Central memory CD8-positive, alpha-beta T cell (primary cell): Measurements from ENCODE around the gene TMEM164.

Experiments
- ATAC-seq: fragments of 150-1000 bp; cut with Tn5 transposase; replicated peaks from 2 replicates; pipeline ENCODE4 v1.10.0; 2022; ENCODE audit warnings: mild to moderate bottlenecking, moderate FRiP score, moderate number of reproducible peaks; ENCODE audit not compliant: poor library complexity, severe bottlenecking; ENCODE audit errors: extremely low read depth
- DNase-seq, 2 donors: peaks; one replicate each; pipeline ENCODE4 v3.0.0; 2021; ENCODE audit warnings: low spot score in 2 of 2
- H3K27ac Mint-ChIP-seq: one replicate; pipeline ENCODE4 v1.8.0; 2022; ENCODE audit warnings: low read depth, mild to moderate bottlenecking, moderate library complexity, mixed read lengths
- H3K27me3 Mint-ChIP-seq: one replicate; pipeline ENCODE4 v1.8.0; 2022; ENCODE audit warnings: mixed read lengths
- H3K36me3 Mint-ChIP-seq: one replicate; pipeline ENCODE4 v1.8.0; 2022; ENCODE audit warnings: mild to moderate bottlenecking, moderate library complexity, mixed read lengths; ENCODE audit not compliant: insufficient read depth
- H3K4me1 Mint-ChIP-seq: one replicate; pipeline ENCODE4 v1.8.0; 2022; ENCODE audit warnings: mixed read lengths
- H3K4me3 Mint-ChIP-seq: one replicate; pipeline ENCODE4 v1.8.0; 2022; ENCODE audit warnings: mild to moderate bottlenecking, moderate library complexity, mixed read lengths
- H3K9me3 Mint-ChIP-seq: one replicate; pipeline ENCODE4 v1.8.0; 2022; ENCODE audit warnings: mixed read lengths

Gene TMEM164

DNA sequence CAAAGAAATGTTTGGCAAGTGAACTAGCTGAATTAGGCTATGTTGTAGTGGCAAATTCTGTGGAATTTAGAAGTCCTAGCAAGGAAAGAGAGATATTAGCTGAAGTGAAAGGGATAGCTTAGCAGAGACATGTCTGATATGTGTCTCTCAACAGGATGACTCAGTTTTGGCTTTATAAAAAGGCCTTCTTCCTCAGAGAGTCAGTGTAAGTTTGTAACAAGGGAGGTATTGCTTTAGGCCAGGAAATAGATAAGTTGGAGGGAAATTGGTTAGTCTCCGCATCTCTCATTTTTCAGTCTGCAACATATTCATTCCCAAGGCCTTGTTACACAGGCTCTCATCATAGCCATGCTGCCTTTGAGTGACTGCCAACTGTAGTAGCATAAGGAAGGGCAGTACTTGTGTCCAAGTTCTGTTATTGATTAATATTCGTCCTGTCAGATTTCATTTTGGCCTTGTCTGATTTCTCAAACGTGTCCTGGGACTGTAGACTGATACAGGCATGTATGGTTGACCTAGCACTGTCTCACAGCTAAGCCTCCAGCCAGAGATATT lies 4.0 kb downstream of the TMEM164 start:
- Mint-ChIP-seq H3K4me1 (peaks cover 50% of the 10 kb centered on the region), H3K27me3 (no peaks in the 10 kb centered on the region), H3K9me3 (no peaks in the 10 kb centered on the region), H3K27ac (no peak overlapping the region), H3K36me3 (peaks cover 16% of the 10 kb centered on the region), H3K4me3 (no peak overlapping the region)
- no peak for ATAC-seq
- no peak for DNase-seq

DNA sequence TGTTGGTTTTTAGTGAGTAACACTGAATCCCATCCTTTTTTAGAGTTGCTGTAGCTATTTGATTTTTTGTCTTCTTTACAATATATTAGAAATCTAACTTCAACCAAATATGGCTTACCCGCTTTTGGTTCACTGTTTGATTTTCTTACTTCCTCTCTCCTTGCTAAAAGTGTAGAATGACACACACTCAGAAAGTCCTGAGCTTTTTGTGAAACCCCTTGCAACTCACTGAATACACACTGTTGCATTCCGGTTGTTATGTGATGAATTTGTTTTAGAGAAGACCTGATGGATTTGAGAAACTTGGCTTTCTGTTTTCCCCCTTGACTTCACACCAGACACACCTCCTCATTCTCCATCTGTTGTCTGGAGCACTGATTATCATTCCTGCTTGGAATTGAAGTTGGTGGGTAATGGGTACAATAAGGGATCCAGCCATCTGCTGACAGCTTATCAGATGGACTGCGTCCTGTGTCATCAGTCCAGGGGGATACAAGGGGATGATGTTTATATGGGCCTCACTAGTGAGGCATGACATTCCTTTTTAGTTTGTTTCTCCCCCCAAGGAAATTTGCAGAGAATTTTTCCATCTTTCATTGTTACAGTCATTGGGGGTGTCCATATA lies 5.2 kb downstream of the TMEM164 start:
- Mint-ChIP-seq H3K4me1 (peaks cover 58% of the 10 kb centered on the region), H3K27me3 (no peaks in the 10 kb centered on the region), H3K9me3 (no peaks in the 10 kb centered on the region), H3K4me3 (no peak overlapping the region), H3K27ac (no peak overlapping the region), H3K36me3 (peaks cover 11% of the 10 kb centered on the region)
- ATAC-seq (no peak), DNase-seq (no peak)

DNA sequence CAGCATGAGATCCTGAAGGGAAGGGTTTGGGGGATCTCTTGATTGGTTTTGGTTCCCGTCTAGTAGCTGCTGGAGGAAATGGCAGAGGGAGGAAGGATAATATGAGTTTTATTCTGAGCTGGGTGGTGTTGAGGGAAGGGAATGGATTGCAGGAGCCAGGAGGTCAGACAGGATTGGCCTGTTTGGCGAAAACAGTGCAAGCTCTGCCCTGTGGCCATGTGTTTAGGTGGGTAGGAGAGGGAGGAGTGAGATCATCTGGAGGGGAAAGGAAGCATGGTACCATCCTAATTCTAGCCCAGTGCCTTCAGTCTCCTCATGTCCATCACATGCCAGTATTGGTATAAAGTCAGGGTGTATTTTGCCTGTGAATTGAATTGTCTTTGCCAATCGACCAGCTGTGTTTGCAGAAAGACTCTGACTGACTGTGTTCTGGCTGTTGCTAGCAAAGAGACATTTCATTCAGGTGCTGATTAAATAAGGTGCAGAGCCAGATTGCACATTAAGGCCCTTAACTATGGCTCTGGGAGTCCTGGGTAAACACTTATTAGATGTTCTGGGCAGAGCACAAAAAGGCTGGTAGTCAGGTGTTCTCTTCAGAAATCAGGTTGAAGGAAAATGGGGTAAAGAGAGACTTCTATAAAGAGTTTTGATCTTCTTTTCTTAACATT lies 10.0 kb downstream of the TMEM164 start:
- no peak for DNase-seq
- Mint-ChIP-seq H3K36me3 (peaks cover 19% of the 10 kb centered on the region), H3K4me3 (no peak overlapping the region), H3K9me3 (no peaks in the 10 kb centered on the region), H3K27me3 (no peaks in the 10 kb centered on the region), H3K27ac (no peak overlapping the region), H3K4me1 (peaks cover 34% of the 10 kb centered on the region)
- ATAC-seq = no peak

DNA sequence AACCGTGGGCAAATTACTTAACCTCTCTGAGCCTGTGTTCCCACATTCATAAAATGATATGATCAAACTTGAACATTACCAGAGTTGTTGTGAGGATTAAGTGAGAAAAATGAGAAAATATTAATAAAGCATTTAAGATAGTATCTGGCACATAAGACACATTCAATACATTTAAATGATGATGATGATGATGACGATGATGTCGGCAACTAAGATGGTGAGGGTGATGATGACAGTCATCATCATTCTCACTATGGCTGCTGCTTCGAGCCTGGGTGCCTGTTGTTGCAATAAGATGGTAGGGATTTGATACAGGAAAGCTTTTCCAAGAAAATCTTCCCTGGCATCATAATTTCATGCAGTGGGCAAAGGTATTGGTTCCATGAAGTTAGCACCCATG lies 11.1 kb downstream of the TMEM164 start:
- H3K4me1 Mint-ChIP-seq = peaks cover 30% of the 10 kb centered on the region

DNA sequence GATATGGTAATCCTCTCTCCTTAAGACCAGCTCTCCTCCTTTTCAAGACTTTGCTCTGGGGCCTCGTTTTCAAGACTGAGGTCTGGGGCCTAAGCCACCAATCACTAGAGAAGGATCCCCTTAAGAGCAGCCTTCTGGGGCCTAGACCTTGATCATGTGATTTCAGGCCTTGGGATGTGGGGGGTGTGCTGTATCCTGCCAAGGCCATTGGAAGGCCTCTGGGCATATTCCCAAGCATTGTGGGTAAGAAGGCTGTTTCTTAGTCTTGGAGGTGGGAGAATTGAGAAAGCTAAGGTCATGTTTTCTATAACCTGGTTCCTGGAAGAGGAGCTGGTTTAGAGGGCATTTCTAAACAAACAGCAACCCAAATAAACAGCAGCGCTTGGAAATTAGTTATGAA lies 12.1 kb downstream of the TMEM164 start:
- H3K27ac Mint-ChIP-seq = no peak overlapping the region
- no peak overlapping the region for H3K4me3 Mint-ChIP-seq
- H3K4me1 Mint-ChIP-seq = peaks cover 23% of the 10 kb centered on the region
- no peaks in the 10 kb centered on the region for H3K27me3 Mint-ChIP-seq
- ATAC-seq (no peak), DNase-seq (no peak)
- H3K9me3 Mint-ChIP-seq = no peaks in the 10 kb centered on the region
- peaks cover 14% of the 10 kb centered on the region for H3K36me3 Mint-ChIP-seq

More for the DNA sequence above, 11.1 kb downstream of the TMEM164 start:
- Mint-ChIP-seq H3K27ac (no peak overlapping the region), H3K27me3 (no peaks in the 10 kb centered on the region), H3K9me3 (no peaks in the 10 kb centered on the region), H3K4me3 (no peak overlapping the region), H3K36me3 (peaks cover 17% of the 10 kb centered on the region)
- no peak for ATAC-seq
- DNase-seq = no peak

DNA sequence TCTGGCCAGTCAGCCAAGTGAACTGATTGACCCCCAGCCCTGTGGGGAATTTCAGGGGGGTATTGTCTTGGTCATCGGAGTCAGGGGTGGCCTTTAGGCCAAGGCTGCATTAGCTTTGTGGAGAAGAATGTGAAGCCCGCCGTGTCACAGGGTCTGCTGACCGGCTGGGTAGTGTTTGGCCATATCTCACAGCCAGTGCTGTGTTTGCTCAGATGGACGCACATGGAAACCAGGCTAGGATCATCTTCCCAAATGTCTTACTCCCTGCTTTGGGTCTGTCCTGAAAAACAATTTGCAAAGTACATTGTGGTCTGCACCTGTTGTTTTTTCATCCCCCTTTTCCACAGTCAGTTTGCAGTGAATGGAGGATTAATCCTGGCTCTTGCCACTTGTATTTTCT lies 13.0 kb downstream of the TMEM164 start:
- no peak overlapping the region for H3K4me3 Mint-ChIP-seq
- no peaks in the 10 kb centered on the region for H3K27me3 Mint-ChIP-seq
- H3K27ac Mint-ChIP-seq = no peak overlapping the region
- peaks cover 23% of the 10 kb centered on the region for H3K4me1 Mint-ChIP-seq
- ATAC-seq = no peak
- peaks cover 10% of the 10 kb centered on the region for H3K36me3 Mint-ChIP-seq
- no peak for DNase-seq
- H3K9me3 Mint-ChIP-seq = no peaks in the 10 kb centered on the region

DNA sequence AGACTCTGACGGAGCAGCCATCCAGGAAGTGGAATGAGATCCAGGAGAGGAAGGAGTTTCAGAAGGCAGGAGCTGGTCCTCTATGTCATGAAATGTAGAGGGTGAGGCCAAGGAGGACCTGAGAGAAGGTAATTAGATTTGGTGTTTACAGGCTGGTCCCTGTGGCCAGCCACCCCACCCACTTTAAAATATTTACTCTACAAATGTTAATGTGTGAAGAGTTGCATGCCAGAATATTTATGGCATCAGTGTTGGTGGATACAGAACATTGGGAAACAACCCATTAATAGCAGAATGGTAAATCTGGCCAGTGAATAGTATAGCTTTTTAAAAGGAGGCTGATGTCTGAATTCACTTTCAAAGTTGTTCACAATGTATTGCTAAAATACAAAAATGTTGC lies 17.6 kb downstream of the TMEM164 start:
- no peak overlapping the region for H3K4me3 Mint-ChIP-seq
- DNase-seq (no peak), ATAC-seq (no peak)
- H3K4me1 Mint-ChIP-seq = peaks cover 1% of the 10 kb centered on the region
- no peaks in the 10 kb centered on the region for H3K9me3 Mint-ChIP-seq
- H3K27me3 Mint-ChIP-seq = no peaks in the 10 kb centered on the region
- H3K36me3 Mint-ChIP-seq = peaks cover 6% of the 10 kb centered on the region
- no peak overlapping the region for H3K27ac Mint-ChIP-seq

DNA sequence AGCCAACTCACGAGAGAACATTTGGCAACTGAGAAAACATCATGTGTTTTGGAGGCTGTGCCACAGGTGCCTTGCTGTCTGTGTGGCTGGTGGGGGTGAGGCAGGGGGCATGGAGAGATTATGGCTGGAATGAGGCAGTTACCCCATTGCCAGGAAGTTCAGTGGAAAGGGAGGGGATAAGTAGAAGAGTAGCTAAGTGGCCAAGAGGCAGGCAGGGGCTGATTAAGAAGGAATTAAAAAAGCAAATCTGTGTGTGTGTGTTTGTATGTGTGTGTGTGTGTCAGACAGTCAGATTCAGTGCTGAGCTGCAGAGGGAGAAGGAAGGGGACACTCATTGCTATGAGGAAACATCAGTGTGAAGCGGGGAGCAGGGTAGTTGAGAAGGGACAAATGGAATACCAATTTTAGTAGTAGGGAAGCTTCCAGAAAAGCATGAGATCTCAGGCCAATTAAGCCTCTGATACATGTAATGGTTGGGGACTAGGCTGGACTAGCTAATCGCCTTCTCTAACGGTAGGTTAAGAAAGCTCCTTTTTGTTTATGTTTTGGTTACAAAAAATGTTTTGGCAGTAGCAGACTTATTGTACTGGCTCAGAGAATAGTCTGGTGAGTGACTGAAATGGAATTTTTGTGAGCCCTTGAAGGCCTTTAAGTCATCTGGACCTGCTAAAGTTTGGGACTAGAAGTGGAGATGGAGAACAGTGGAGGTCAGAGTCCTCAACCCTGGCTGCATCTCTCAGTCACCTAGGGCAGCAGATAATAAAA lies 18.5 kb downstream of the TMEM164 start:
- Mint-ChIP-seq H3K27me3 (no peaks in the 10 kb centered on the region), H3K9me3 (no peaks in the 10 kb centered on the region), H3K4me1 (peaks cover 6% of the 10 kb centered on the region), H3K27ac (no peak overlapping the region), H3K4me3 (no peak overlapping the region), H3K36me3 (peaks cover 9% of the 10 kb centered on the region)
- DNase-seq (no peak), ATAC-seq (no peak)

DNA sequence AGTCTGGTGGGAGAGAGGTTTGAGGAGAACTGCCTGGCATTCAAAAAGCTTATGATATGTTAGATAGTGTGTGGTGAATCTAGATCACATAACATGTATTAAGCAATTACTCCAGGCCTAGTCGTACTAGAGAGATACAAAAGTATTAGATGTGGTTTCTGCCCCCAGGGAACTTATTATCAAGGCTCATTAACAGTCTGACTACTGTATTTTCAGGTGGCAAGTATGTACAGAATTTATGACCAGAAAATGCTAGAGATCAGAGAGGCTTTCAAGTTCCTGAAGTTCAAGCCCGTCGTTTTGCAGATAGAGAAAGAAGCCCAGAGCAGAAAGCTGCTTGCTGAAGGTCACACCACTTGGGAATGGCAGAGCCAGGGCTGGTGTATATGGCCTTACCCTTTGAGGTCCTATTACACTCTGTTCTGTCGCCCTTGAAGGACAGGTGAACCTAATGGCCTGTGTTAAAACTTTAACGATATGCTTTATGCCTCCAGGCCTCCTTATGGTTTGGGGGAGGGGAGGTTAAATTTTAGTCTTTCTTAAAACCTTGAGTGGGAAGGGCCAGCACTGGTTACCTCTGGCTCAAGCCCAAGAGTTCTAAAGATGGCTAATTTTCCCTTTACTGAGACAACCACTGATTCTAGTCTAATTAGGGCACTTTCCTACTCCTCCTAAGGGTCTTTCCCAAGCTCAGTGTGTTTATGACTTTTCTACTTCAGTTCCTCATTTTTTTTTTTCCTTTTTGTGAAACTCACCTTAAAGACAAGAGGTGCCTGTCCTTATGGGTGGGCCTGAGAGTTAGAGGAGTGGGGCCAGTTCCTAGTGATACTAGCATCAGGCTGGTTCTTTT lies 19.9 kb downstream of the TMEM164 start:
- DNase-seq = no peak
- H3K36me3 Mint-ChIP-seq = peaks cover 9% of the 10 kb centered on the region
- no peaks in the 10 kb centered on the region for H3K27me3 Mint-ChIP-seq
- peaks cover 6% of the 10 kb centered on the region for H3K4me1 Mint-ChIP-seq
- no peak overlapping the region for H3K27ac Mint-ChIP-seq
- H3K4me3 Mint-ChIP-seq = no peak overlapping the region
- ATAC-seq = no peak
- no peaks in the 10 kb centered on the region for H3K9me3 Mint-ChIP-seq

DNA sequence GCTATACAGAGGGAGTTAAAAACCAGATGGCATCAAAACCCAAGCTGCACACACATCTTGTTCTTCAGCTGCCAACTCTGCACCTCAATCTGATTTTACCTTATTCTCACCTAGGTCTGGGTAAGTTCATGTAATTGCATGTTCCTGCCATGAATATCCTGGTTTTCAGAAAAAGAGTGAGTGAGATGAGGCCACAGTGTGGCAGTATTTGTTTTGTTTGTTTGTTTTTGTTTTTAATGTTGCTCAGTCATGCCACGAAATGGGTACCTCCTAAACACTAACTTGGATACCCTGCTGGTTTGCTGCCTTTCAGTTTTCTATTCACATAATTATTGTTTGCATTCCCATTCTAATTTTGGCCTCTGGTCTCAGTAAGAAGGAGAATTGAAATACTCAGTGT lies 22.5 kb downstream of the TMEM164 start:
- Mint-ChIP-seq H3K27me3 (no peaks in the 10 kb centered on the region), H3K9me3 (no peaks in the 10 kb centered on the region), H3K36me3 (peaks cover 8% of the 10 kb centered on the region), H3K27ac (no peak overlapping the region), H3K4me1 (peaks cover 12% of the 10 kb centered on the region), H3K4me3 (no peak overlapping the region)
- DNase-seq = no peak
- ATAC-seq = no peak

DNA sequence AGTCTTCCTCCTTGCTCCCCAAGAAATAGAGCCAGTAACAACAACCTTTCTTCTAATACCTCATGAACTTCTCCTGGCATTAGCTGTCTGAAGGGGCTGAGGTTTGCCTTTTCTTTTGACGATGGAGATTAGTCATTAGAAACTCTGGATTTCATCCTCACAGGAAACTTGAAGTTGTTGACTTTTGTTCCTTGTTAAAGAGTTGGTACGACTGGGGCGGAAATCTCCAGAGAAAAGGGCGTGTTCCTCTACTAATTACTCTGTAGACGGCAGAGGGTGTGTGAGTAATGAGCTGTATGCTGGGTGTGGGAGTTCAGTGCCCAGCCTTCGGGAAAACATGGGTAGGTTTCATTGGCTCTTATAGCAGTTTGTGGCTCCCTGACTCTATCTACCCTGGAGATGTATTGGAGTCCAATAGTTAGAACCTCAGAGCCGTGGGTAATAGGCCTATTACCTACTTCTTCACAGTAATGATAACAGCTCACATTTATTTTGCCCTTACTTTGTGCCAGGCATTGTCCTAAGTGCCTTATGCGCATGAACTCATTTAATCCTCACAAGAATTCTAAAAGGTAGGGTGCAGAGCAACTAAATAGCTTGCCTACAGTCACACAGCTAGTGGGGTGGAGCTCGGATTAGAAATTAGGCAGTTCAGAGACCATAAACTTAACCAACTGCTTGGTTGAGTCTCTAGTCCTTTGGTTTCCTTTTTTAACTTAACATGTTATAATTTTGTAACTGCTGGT lies 23.4 kb downstream of the TMEM164 start:
- ATAC-seq (no peak), DNase-seq (no peak)
- Mint-ChIP-seq H3K4me3 (no peak overlapping the region), H3K4me1 (peaks cover 12% of the 10 kb centered on the region), H3K36me3 (peaks cover 8% of the 10 kb centered on the region), H3K9me3 (no peaks in the 10 kb centered on the region), H3K27ac (no peak overlapping the region), H3K27me3 (no peaks in the 10 kb centered on the region)
